ENCODE results near the gene ADSS1.
"Not testable (repeated sequence)": the region's sequence is repeated elsewhere in the genome, so short reads cannot be mapped to it uniquely, and the experiment has no call there.

ADSS1 gene

GRCh38 chr14:104734991-104735779 lies 11.2 kb downstream of the ADSS1 start:
- no peak for DNase-seq

DNA sequence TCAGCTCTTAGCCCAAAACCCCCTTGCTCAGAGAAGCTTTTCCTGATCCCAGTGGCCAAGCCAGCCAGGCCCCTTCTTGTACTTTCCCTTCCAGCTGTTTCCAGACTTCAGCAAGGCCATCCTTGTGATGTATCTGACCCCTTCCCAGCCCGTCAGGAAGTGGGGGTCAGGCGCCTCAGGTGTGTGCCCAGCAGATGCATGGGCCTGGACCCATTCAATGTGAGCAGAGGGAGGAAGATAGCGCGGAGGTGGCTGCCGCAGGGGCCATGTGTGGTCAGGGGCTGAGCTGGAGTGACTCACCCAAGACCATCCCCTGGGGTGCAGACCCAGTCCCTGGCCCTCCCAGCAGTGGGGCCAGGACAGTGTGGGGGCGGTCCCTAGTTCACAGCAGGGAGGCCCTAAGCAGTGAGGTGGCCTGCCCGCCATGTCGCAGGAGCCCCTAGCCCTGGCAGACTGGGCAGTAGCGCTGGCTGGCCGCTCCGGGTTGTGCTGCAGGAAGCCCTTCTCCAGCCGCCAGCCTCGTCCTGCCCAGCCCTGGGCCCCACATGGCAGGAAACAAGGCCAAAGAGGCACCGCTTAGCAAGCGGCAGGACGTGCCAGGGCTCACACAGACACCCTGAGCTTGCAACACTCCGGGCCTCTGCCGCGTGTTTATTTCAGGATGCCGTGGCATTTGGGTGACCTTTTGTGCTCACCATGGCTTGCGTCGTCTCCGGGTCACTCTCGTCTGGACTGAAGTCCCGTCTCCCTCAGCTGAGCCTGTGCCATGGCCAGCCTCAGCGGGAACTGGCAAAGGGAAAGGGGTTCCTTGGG lies 12.0 kb downstream of the ADSS1 start:
- DNase-seq: no peak

DNA sequence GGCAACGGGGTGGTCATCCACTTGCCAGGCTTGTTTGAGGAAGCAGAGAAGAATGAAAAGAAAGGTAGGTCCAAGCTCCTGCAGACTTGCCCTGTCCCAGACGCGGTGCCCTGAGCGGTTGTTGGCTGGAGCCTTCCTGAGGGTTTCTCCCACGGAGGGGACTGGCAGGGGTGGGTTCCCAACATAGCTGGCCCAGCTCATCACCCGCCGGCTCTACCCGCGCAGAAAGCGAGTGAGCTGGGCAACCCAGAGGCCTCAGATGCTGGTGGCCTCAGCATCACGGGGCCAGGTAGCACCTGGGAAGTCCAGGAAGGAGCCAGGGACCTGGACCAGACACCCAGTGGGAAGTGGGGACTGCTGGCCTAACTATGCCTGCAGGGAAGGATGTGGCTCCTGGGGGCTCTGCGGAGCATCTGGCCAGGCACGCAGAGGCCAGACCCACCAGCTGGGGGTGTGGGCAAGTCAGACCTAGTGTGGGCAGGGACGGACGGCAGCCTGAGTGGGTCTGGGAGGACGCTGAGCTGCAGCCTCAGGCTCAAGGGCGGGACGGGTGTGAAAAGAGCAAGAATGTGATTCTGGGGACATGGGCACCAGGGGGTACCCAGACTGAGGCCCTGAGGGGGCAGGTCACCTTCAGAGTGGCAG lies 14.5 kb downstream of the ADSS1 start:
- DNase-seq: no peak

GRCh38 chr14:104739026-104739425 lies 15.0 kb downstream of the ADSS1 start:
- DNase-seq: no peak

- DNase-seq: no peak
Measured at GRCh38 chr14:104739546-104740516, 15.8 kb downstream of the ADSS1 start.

GRCh38 chr14:104741108-104741802 lies 17.2 kb downstream of the ADSS1 start:
- no peak for DNase-seq

GRCh38 chr14:104741803-104742251 lies 17.8 kb downstream of the ADSS1 start:
- no peak for DNase-seq

DNA sequence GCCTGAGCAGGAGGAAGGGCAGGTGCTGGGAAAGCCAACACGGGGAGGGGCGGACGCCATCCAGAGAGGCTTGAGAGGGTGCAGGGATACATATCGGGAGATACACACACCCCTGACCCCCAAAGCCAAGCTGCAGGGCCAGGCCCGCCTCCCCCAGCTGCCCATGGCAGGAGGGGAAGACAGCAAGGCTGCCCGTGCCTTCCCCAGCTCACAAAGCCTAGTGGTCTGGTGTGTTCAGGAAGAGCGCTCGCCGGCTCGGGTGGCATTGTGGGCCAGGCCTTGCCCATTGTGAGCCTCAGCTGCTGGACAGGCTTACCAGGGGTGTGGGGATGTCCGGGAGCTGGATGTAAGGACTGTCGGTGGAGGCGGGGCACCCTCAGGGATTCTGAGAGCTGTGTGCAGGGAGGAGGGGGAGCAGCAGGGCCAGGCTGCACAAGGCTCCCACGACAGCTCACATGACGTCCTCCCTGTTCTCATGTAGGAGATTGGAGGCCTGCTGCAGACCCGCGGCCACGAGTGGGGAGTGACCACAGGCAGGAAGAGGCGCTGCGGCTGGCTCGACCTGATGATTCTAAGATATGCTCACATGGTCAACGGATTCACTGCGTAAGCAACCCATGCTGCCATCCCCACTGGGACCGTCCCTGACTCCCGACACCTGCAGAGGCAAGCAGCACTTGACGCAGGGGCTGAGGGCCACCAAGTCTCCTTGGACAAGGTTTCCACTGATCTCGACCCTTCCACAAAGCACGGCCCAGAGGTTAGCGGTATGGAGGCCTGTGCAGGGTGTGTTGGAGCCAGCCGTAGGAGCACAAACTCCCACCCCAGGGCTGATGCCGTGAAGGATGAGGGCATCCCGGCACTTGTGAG lies 18.8 kb downstream of the ADSS1 start:
- DNase-seq: no peak

- DNase-seq: no peak
Measured at GRCh38 chr14:104743461-104744380, 19.7 kb downstream of the ADSS1 start.

DNA sequence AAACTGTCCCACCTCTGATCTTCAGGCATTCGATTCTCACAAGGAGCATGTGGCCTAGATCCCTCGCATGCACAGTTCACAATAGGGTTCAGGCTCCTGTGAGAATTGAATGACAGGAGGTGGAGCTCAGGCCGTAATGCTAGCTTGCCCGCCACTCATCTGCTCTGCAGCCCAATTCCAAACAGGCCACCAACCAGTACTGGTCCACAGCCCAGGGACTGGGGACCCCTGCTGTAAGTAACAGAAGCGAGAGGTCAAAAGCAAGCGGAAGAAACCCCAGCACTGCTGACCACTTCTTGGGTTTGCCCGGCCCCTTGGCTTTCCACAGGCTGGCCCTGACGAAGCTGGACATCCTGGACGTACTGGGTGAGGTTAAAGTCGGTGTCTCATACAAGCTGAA lies 20.5 kb downstream of the ADSS1 start:
- no peak for DNase-seq

- DNase-seq: no peak
Measured at GRCh38 chr14:104745431-104745830, 21.4 kb downstream of the ADSS1 start.

DNA sequence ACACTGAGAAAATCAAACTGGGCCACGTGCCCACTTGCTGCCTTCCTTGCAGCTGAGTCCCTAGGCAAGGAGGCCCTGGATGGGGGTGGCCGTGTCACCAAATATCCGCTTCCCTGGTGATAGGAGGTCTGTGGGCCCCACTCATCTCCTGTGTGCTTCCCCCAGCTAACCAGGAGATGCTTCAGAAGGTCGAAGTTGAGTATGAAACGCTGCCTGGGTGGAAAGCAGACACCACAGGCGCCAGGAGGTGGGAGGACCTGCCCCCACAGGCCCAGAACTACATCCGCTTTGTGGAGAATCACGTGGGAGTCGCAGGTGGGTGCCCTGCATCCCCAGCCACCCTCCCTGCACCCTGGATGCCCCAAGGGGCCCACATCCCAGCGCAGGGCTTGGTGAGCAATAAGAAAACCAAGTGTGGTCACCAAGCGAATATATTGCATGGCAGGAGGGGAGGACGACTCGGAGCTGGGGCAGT lies 22.1 kb downstream of the ADSS1 start:
- peak; percentile 27 for DNase-seq

DNA sequence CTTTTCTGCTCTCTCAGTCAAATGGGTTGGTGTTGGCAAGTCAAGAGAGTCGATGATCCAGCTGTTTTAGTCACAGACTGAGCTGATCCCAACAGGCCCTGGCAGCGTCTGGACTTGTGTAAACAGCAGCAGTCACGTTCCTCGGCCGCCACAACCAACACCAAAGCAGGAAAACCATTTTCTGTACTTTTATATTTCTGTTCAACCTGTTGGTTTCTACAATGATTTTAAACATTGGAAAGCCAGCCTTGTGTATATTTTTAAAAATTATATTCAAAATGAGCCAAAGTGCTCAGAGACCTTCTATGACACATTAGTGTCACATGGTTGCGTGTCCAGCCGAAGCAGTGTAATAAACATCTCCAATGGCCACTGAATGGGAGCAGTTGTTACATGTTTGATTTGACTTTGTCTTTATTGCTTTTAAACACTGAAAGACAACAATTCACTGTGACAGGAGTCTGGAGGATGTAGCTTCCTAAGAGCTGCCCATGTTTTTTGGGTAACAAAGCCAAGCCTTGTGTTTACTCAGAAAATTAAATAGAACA lies 23.0 kb downstream of the ADSS1 start:
- peak; percentile 12 for DNase-seq

DNA sequence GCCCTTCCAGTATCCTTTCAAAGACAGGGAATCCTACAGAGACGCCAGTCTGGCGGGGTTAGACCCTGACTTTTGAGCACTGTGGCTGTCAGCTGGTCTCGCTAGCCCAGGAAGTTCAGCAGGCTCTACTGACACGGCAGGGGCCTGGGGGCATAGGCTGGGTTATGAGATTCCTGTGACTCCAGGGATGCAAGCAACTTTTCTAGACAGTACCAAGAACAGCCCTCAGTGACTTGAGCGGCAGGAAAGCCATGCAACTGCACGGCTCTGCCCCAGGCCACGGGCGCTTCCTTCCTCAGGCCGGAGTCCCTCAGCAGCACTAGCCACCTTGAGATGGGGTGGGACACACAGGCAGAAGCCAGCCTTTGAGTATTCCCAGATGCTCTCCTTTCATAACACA lies 23.8 kb downstream of the ADSS1 start:
- no peak for DNase-seq

DNA sequence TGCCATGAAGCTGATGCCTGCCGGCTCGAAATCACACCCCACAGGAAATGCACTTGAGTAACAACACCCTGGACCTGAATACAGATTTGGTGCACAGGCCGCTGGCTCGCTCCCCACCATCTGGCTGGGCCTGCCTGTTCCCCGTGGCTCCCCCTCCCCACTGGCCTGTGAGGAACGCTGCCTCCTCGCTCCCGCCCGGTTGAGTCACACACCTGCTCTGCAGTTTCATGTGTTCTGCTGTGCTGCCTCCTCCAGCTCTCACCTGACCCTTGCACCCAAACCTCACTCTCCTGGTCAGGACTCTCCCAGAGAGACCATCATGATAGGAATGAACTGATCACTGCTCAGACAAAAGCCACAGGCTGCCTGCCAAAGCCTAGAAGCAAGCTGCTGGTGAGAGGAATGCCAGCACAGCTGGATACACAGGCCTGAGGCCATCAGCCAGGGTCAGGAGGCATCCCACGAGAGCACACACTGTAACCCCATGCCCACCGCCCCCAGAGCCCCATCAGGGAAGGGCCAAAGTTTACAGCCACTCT lies 25.2 kb downstream of the ADSS1 start:
- DNase-seq: peak; percentile 68

DNA sequence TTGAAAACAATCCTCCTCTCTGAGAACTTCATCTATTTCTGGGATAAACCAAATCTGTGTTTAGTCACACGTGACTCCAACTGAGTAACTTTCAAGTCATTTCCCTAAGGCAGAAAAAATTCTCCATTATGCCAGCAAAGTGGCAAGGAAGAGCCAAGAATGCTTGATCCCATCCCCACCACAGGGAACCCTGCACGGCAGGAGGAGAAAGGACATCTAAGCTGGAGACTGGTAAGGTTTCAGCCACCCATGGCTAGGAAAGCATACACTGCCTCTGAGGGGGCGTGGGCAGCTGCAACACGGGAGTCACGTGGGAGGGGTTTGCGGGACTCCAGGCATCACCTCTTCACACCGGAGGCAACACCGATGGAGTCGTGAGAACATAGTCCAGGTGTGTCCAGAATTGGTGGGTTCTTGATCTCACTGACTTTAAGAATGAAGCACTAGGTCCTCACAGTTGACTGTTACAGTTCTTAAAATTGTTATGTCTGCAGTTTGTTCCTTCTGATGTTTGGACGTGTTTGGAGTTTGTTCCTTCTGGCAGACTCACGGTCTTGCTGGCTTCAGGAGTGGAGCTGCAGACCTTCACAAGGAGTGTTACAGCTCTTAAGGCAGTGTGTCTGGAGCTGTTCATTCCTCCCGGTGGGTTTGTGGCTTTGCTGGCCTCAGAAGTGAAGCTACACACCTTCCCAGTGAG lies 26.2 kb downstream of the ADSS1 start:
- DNase-seq: no peak

- not testable (repeated sequence) for DNase-seq
Measured at GRCh38 chr14:104750753-104751057, 26.7 kb downstream of the ADSS1 start.

Measured in NCI-H2171 (cell line).